Naive thymus-derived CD8-positive, alpha-beta T cell (primary cell): ENCODE measurements around the gene USHBP1. TPM values are rescaled to one million over a fixed set of nuclear protein-coding genes. Genes with fewer than 3 reads are reported as not detected.
"Not testable (repeated sequence)": the region's sequence is repeated elsewhere in the genome, so short reads cannot be mapped to it uniquely, and the experiment has no call there.

Experiments used
- ATAC-seq, 2 donors: fragments of 150-1000 bp; cut with Tn5 transposase in 1 of 2; sonication (Bioruptor Pico), chemical (Tn5 transposase) in 1 of 2; 1 replicate in 1 of 2; 2 replicates in 1 of 2; pipeline ENCODE4 v1.10.0; 2021; ENCODE audit warnings: mild to moderate bottlenecking in 2 of 2, moderate library complexity in 2 of 2
- POLR2A ChIA-PET: fragments of 350-600 bp; sonication (Branson Sonifier 250); formaldehyde crosslinking; loops from one replicate; lab custom pipeline; 2021; ENCODE audit warnings: antibody characterized with exemption; lab: Charles Lee
- DNase-seq, 10 donors: peaks; one replicate each; pipeline versions ENCODE4 v3.0.0 to v3.0.0-alpha.2; 2020 to 2022
- H3K27ac Mint-ChIP-seq, 10 donors: one replicate each; pipeline ENCODE4 v1.8.0; 2020 to 2022; ENCODE audit warnings: mild to moderate bottlenecking in 10 of 10, mixed read lengths in 10 of 10, moderate library complexity in 4 of 10, inconsistent platforms in 1 of 10
- H3K27me3 Mint-ChIP-seq, 5 donors: one replicate each; pipeline ENCODE4 v1.8.0; 2021 to 2022; ENCODE audit warnings: mixed read lengths in 5 of 5
- H3K36me3 Mint-ChIP-seq, 3 donors: one replicate each; pipeline ENCODE4 v1.8.0; 2020 to 2022; ENCODE audit warnings: mixed read lengths in 3 of 3, mild to moderate bottlenecking in 2 of 3, inconsistent platforms in 1 of 3
- H3K4me1 Mint-ChIP-seq, 4 donors: one replicate each; pipeline ENCODE4 v1.8.0; 2021 to 2022; ENCODE audit warnings: mixed read lengths in 4 of 4
- H3K4me3 Mint-ChIP-seq, 10 donors: one replicate each; pipeline ENCODE4 v1.8.0; 2020 to 2022; ENCODE audit warnings: mild to moderate bottlenecking in 10 of 10, mixed read lengths in 10 of 10, moderate library complexity in 6 of 10, inconsistent platforms in 1 of 10
- H3K9me3 Mint-ChIP-seq, 9 donors: one replicate each; pipeline ENCODE4 v1.8.0; 2020 to 2022; ENCODE audit warnings: mixed read lengths in 9 of 9, mild to moderate bottlenecking in 3 of 9, inconsistent platforms in 1 of 9, moderate library complexity in 1 of 9
- polyA plus RNA-seq, 3 donors: library from polyadenylated mRNA; unstranded; fragments of 300-500 nt; fragmentation: Illumina TruSeq; gene quantifications; one replicate each; pipeline ENCODE4 v1.2.3, GENCODE V29; 2021
- total RNA-seq, 8 experiments: library from RNA in 2 of 8; stranded (reverse) in 2 of 8; gene quantifications; one replicate each; pipeline ENCODE4 v1.2.3 and lab custom pipeline; 2021 to 2026

The USHBP1 gene
- total and polyA plus RNA-seq, 5 experiments from 2014 or later, result not detected

DNA sequence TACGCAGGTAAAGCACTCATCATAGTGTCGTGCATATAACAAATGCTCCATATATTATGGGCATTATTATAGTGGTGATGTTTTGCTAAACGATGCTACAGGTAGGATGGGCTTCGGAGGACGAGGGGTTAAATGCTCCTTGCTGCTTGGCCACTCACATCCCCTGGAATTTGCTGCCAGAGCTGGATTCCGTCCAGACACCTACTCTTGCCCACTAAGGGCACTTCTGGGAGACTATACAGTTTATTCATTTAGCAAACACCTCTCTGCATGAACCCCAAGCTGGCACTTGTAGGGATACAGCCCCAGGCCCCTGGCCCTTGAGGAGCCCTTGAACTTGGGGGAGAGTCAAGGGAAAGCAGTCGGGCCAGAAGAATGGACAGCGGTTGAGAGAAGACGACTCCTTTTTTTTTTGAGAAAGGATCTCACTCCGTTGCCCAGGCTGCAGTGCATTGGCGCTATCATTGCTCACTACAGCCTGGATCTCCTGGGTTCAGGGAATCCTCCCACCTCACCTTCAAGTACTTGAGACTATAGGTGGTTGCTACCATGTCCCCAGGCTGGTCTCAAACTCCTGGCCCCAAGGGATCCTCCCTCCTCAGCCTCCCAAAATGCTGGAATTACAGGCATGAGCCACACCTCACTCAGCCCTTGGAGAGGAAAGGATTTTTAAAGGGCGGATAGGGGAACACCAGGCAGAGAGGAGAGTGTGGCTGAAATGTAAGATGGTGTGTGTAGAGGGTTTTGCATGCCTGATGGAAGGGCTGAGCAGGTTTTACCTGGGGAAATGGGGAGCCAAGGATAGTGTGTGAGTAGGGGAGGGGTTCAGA lies 40.1 kb upstream of the USHBP1 start:
- DNase-seq, result no peak
- H3K36me3 Mint-ChIP-seq, result peaks cover 0 to 4% (median 0%) of the 10 kb centered on the region in 3 donors

DNA sequence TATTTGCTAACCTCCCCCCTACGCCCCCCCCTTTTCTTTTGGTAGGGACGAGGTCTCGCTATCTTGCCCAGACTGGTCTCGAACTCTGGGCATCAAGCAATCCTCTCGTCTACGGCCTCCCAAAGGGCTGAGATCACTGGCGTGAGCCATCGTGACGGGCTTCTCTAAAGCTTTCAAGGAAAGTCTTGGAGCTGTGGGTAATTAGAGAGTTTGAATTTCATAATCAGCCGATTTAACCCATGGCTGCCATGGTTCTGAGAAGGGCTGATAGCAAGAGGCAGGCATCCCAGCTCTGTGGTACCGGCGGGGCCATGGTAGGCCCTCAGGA lies 39.4 kb upstream of the USHBP1 start:
- ATAC-seq (no peak), DNase-seq (no peak)
- peaks cover 0 to 5% (median under 1%) of the 10 kb centered on the region in 3 donors for H3K36me3 Mint-ChIP-seq
- peak overlapping the region; percentile 58 to 86 (median 80) for H3K4me3 Mint-ChIP-seq
- POLR2A ChIA-PET, result interaction anchor here (0.5 to 2.8 kb wide), 13 partner anchors 11 to 800 kb away, joined by 3 to 16 read pairs (median 4); partner anchors contain the start of genes ANO8, BABAM1 and RPL18A
- no peaks in the 10 kb centered on the region for H3K9me3 Mint-ChIP-seq
- peaks cover 19 to 57% (median 43%) of the 10 kb centered on the region in 4 donors for H3K4me1 Mint-ChIP-seq
- H3K27ac Mint-ChIP-seq, result peak overlapping the region in 6 of 10 donors; percentile 59 to 88 (median 78)
- H3K27me3 Mint-ChIP-seq, result no peaks in the 10 kb centered on the region

More for the DNA sequence above, 40.1 kb upstream of the USHBP1 start:
- H3K4me3 Mint-ChIP-seq, result peak overlapping the region; percentile 64 to 94 (median 90)
- H3K4me1 Mint-ChIP-seq, result peaks cover 23 to 63% (median 49%) of the 10 kb centered on the region in 4 donors
- peak overlapping the region; percentile 41 to 96 (median 89) for H3K27ac Mint-ChIP-seq
- no peak for ATAC-seq
- H3K27me3 Mint-ChIP-seq, result no peaks in the 10 kb centered on the region
- POLR2A ChIA-PET, result interaction anchor here (0.7 to 2.8 kb wide), 20 partner anchors 10 to 793 kb away, joined by 3 to 16 read pairs (median 4); partner anchors contain the start of genes ANO8, BABAM1, MVB12A and USE1
- H3K9me3 Mint-ChIP-seq, result no peaks in the 10 kb centered on the region

DNA sequence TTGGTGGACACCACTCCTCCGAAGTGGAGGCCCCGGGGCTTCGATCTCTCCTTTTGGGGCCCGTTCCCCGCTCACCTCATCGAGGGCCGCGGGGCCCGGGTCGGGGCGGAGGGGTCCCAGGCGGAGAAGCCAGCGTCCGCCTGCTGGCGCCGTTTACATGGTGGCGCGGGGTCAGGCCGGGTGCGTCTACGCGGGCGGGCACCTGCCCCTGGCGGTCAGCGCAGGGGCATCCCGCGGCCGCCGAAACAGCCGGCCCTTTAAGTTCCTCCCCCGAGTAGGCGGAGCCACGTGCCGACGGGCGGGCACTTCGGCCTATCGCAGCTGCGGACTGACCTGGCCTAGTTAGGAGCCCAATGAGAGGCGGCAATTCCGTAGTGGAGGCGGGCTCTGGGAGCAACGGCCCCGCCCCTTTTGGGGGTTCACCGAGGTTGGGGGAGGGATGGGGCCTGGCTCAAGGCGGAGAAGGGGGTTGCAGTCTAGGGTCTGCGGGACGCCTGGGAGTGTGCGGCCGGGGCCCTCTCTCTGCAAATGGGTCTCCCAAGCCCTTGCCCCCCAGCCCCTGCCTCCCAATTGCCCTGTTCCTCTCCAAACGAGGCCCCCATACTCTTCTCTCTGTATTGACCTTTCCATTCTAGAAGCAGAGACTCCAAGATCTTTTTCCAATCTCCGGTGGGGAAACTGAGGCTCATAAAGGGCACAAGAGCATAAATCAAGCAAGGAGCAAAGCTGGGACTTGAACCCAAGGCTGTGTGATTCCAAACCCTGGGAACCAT lies 38.8 kb upstream of the USHBP1 start, which contains the start of gene ABHD8:
TSS of gene ABHD8 (minus strand) at position 259 of the 773 bp plus-strand sequence. CDS start 1,809 bp downstream, outside the sequence.
- Mint-ChIP-seq H3K27ac (peak within 1 kb of the TSS; percentile 31 to 88 (median 71)), H3K36me3 (peaks cover 0 to 8% (median 5%) of the 10 kb centered on the region in 3 donors), H3K4me3 (peak within 1 kb of the TSS; percentile 73 to 86 (median 81)), H3K4me1 (peaks cover 19 to 56% (median 42%) of the 10 kb centered on the region in 4 donors), H3K27me3 (no peaks in the 10 kb centered on the region), H3K9me3 (no peaks in the 10 kb centered on the region)
- DNase-seq, result peak; percentile 90 to 97 (median 92)
- POLR2A ChIA-PET, result interaction anchor here (0.5 to 2.2 kb wide), 11 partner anchors 10 to 800 kb away, joined by 3 to 12 read pairs (median 4); partner anchors contain the start of genes ANO8 and RPL18A
- peak; percentile 76 to 81 for ATAC-seq

DNA sequence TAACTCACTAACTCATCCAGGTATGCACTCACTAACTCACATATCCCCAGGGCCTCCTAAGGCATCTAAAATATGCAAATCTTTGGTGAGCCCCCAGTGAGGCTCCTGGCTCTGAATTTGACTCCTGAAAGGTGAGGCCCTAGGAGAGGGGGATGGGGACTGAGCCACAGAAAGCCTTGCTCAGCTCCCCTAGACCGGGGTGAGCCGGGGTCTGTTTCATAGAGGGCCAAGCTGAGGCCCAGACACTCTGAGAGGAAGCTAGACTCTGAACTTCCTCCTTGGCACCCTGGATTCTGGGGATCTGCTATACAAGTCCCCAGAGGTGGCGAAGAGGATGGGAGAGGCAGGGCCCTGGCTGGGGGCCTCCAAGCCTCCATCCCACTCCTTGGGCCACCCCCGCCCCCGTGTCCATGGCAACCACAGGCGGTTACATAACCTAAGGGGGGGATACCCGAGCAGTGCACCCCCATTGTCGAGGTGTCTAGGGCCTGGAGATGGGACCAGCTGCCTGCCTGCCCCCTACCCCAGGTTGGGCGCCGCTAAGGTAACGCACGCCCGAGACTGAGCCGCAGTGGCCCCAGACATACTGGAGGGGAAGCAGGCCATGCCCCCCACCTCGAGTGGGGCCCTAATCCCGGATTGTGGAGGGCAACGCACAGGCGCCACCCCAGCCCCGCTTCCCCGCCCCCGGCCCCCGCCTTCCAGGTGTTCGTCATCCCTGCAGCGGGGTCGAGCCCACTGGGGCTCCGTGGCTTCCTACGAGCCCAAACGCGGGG lies 38.0 kb upstream of the USHBP1 start:
- no peaks in the 10 kb centered on the region for H3K27me3 Mint-ChIP-seq
- peaks cover 0 to 10% (median 8%) of the 10 kb centered on the region in 3 donors for H3K36me3 Mint-ChIP-seq
- H3K4me3 Mint-ChIP-seq, result peak overlapping the region; percentile 73 to 85 (median 80)
- peak overlapping the region in 9 of 10 donors; percentile 15 to 84 (median 50) for H3K27ac Mint-ChIP-seq
- DNase-seq, result peak in 6 of 10 donors; percentile 31 to 73 (median 50)
- peaks cover 15 to 50% (median 37%) of the 10 kb centered on the region in 4 donors for H3K4me1 Mint-ChIP-seq
- ATAC-seq, result peak in 1 of 2 donors; percentile 1
- no peaks in the 10 kb centered on the region for H3K9me3 Mint-ChIP-seq
- POLR2A ChIA-PET, result interaction anchor here (0.9 to 2.2 kb wide), 9 partner anchors 9 to 557 kb away, joined by 3 to 12 read pairs (median 4); partner anchors contain the start of genes ANKLE1, ANO8 and RPL18A

DNA sequence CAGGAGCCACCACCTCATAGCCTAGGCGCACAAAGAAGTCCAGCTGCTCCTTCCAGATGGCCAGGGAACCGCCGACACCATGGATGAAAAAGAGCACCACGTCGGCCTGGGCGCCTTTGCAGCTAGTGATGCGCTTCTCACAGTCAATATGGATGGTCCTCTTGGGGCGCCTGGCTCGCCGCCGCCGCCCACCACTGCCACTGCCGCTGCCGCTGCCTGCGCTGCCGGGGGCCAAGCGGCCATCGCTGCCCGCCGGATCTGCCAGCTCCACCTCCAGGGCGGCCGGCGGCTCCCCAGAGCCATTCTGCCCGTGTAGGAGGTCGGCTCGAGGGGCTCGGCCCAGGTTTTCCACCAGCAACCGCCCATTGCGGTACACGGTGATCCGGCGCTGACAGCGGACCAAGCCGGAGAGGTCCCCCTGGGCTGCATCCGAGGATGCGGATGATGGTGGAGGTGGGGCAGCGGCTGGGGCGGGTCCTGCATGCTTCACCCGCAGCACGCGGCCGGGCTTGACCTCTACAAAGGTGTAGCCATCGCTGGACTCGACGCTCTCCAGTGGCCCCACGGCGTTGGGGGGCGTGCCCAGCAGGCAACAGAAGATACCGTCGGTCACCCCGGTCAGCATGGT lies 36.6 kb upstream of the USHBP1 start:
- no peaks in the 10 kb centered on the region for H3K27me3 Mint-ChIP-seq
- H3K36me3 Mint-ChIP-seq, result peaks cover 0 to 15% (median 8%) of the 10 kb centered on the region in 3 donors
- H3K4me3 Mint-ChIP-seq, result peak overlapping the region in 2 of 10 donors; percentile 24 to 33
- no peaks in the 10 kb centered on the region for H3K9me3 Mint-ChIP-seq
- no peak overlapping the region for H3K27ac Mint-ChIP-seq
- peaks cover 15 to 37% (median 29%) of the 10 kb centered on the region in 4 donors for H3K4me1 Mint-ChIP-seq
- ATAC-seq (no peak), DNase-seq (no peak)
- POLR2A ChIA-PET, result no interaction called here

DNA sequence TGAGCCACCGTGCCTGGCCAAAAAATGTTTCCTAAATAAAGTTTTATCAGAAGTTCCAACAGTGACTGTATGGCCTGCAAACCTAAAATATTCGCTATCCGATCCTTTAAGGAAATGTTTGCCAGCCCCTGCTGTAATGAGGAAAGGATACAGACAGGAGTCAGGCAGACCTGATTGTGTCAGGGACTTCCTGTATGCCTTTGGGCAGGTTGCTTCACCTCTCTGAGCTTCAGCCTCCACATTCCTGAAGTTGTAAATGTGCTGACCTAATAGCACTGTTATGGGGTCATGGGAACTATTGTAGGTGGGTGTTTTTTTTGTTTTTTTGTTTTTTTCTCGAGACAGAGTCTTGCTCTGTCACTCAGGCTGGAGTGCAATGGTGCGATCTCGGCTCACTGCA lies 32.4 kb upstream of the USHBP1 start:
- H3K4me1 Mint-ChIP-seq, result peaks cover 1 to 21% (median 4%) of the 10 kb centered on the region in 4 donors
- no peak overlapping the region for H3K4me3 Mint-ChIP-seq
- H3K9me3 Mint-ChIP-seq, result no peaks in the 10 kb centered on the region
- no peaks in the 10 kb centered on the region for H3K27me3 Mint-ChIP-seq
- H3K36me3 Mint-ChIP-seq, result peaks cover 0 to 19% (median 8%) of the 10 kb centered on the region in 3 donors
- DNase-seq, result no peak
- ATAC-seq, result no peak
- POLR2A ChIA-PET, result interaction anchor here (0.6 kb wide), 1 partner anchor 24 kb away, joined by 3 read pairs; no protein-coding TSS in a partner anchor
- peak overlapping the region in 1 of 10 donors; percentile 35 for H3K27ac Mint-ChIP-seq

DNA sequence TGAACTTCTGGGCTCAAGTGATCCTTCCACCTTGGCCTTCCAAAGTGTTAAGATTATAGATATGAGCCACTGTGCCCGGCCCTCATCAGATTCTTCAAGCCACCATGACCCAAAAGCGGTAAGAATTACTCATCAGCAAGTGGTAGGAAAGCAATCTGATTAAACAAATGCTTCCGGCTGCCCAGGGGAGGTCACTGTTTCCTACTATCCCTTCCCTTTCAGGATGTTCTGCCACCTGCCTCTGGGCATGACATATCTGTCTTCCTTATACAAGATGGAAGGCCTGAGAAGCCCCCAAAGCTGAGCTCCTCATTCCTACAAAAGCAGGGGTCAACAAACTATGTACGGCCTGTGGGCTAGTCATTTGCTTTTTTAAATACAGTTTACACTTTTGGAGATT lies 31.7 kb upstream of the USHBP1 start:
- Mint-ChIP-seq H3K27me3 (no peaks in the 10 kb centered on the region), H3K27ac (no peak overlapping the region), H3K9me3 (no peaks in the 10 kb centered on the region), H3K4me3 (no peak overlapping the region), H3K4me1 (peaks cover 0 to 18% (median 6%) of the 10 kb centered on the region in 4 donors), H3K36me3 (peaks cover 0 to 19% (median 8%) of the 10 kb centered on the region in 3 donors)
- no peak for DNase-seq
- ATAC-seq, result no peak
- POLR2A ChIA-PET, result interaction anchor here (0.7 kb wide), 1 partner anchor 31 kb away, joined by 5 read pairs; no protein-coding TSS in a partner anchor

DNA sequence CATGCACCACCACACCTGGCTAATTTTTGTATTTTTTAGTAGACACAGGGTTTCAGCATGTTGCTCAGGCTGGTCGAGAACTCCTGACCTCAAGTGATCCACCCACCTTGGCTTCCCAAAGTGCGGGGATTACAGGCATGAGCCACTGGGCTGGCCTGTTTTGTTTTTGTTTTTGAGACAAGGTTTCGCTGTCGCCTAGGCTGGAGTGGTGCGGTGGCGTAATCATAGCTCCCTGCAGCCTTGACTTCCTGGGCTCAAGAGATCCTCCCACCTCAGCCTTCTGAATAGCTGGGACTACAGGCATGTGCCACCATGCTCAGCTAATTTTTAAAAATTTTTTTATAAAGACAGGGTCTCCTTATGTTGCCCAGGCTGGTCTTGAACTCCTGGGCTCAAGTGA lies 31.0 kb upstream of the USHBP1 start:
- H3K9me3 Mint-ChIP-seq, H3K4me3 Mint-ChIP-seq, ATAC-seq, H3K27me3 Mint-ChIP-seq, DNase-seq, H3K27ac Mint-ChIP-seq: not testable (repeated sequence)
- POLR2A ChIA-PET, result interaction anchor here (0.7 to 2.2 kb wide), 3 partner anchors 10 to 94 kb away, joined by 3 to 6 read pairs (median 5); partner anchors contain the start of genes DDA1 and MRPL34
- peaks cover 0 to 14% (median 6%) of the 10 kb centered on the region in 4 donors for H3K4me1 Mint-ChIP-seq
- peaks cover 0 to 19% (median 8%) of the 10 kb centered on the region in 3 donors for H3K36me3 Mint-ChIP-seq

DNA sequence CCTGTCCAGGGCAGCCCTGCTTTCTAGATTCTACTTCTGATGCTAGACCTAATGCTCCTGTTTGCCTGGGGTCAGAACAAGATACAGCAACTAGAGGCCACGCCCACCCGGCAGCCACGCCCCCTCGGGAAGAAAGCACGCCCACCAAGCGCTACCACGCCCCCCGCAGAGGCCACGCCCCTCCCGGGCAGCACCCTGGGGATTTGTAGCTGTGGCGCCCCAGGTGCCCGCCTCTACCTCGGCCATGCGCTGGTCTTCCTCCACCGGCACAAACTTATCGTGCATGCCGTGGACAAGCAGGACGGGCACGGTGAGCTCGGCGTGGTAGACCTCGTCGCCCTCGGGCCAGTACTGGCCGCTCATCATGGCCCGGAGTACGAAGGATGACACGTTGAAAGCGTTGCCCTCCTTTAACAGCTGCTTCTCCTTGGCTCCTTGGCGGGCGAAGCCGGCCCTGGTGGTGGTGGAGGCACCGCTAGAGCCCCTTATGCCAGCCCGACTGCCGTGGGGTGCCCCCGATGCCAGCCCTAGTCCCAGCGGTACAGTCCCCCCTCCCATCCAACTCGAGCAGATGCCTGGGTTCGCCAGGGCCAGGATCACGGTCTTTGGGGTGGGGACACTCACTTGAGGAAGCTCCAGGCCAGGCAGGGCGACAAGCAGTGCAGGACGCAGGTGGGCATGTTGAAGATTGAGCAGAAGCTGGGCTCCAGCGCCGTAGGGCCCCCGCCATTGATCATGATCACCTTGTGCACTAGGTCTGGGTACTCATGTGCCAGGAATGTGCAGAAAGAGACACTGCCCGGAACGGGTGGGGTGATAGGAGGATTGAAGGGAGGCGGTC lies 29.7 kb upstream of the USHBP1 start:
- H3K36me3 Mint-ChIP-seq, result peaks cover 0 to 15% (median 8%) of the 10 kb centered on the region in 3 donors
- peak overlapping the region in 1 of 10 donors; percentile 58 for H3K4me3 Mint-ChIP-seq
- ATAC-seq, result no peak

DNA sequence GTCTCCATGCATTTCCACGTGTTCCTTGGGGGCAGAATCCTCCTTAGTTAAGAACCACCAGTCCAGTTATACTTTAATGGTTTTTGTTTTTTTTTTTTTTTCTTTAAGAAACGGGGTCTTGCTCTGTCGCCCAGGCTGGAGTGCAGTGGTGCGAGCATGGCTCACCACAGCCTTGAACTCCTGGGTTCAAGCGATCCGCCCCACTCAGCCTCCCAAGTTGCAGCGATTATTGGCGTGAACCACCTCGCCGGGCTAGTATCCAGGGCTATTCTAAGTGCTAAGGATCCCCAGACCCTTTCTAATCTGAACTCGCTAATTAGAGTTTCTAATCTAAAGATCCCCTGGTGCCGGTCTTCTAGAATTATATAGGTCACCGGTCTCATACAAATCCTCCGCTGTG lies 29.1 kb upstream of the USHBP1 start:
- DNase-seq, result no peak
- no peak for ATAC-seq
- no peaks in the 10 kb centered on the region for H3K27me3 Mint-ChIP-seq
- no peaks in the 10 kb centered on the region for H3K9me3 Mint-ChIP-seq
- H3K4me1 Mint-ChIP-seq, result peaks cover 0 to 13% (median 6%) of the 10 kb centered on the region in 4 donors
- peaks cover 0 to 12% (median 4%) of the 10 kb centered on the region in 3 donors for H3K36me3 Mint-ChIP-seq
- H3K4me3 Mint-ChIP-seq, result no peak overlapping the region
- H3K27ac Mint-ChIP-seq, result no peak overlapping the region
- POLR2A ChIA-PET, result interaction anchor here (0.8 to 2.2 kb wide), 7 partner anchors 9 to 219 kb away, joined by 3 to 21 read pairs (median 6); partner anchors contain the start of genes ABHD8, DDA1 and MRPL34

More for the DNA sequence above, 29.7 kb upstream of the USHBP1 start:
- POLR2A ChIA-PET, result interaction anchor here (1.1 to 2.2 kb wide), 2 partner anchors 11 to 36 kb away, joined by 3 to 6 read pairs; partner anchors contain the start of gene MRPL34
- Mint-ChIP-seq H3K9me3 (no peaks in the 10 kb centered on the region), H3K27ac (no peak overlapping the region), H3K27me3 (no peaks in the 10 kb centered on the region), H3K4me1 (peaks cover 0 to 13% (median 6%) of the 10 kb centered on the region in 4 donors)
- peak in 7 of 10 donors; percentile 16 to 70 (median 34) for DNase-seq
